Measurements from ENCODE around the gene NXPH1.

DNA sequence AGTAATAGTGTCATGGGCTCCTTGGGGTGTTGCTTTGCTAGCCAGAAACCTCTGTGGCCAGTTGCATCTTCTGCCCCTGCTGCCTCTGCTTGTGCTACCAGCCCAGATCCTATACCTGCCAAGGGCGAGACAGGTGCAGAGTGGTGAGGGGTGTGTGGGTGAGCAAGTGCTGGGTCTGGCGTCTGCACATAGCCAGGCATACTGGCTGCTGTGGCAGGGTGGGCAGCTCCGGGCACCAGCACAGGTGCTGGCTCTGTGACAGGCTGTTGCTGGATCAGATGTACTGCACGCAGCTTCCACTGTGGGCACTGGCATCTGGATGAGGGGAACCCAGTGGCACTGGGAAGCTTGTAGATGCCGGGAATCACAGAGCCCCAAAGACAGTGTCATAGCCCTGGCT lies 148.4 kb downstream of the NXPH1 start:
- TF ChIP-seq POLR2A (IDR thresholded peaks at IDR 0.05; ENCODE audit: low read depth, low read length) (no peak), POLR2AphosphoS5 (IDR thresholded peaks at IDR 0.05; ENCODE audit: low read depth, low read length) (no peak), TAF1 (IDR thresholded peaks at IDR 0.05; ENCODE audit: low read depth, low read length) (no peak), POU2F2 (IDR thresholded peaks at IDR 0.05; ENCODE audit: low read depth, low read length) (no peak), SPI1 (IDR thresholded peaks at IDR 0.05; ENCODE audit: low read depth, low read length) (no peak)
